H1 (cell line): ENCODE data around the gene MRS2. TPM values are rescaled to one million over a fixed set of nuclear protein-coding genes. Genes with fewer than 3 reads are reported as not detected.

ENCODE experiments used
- CTCF ChIA-PET: fragments of 300-600 bp; sonication (Branson Sonifier 250); formaldehyde crosslinking; loops from one replicate; lab custom pipeline; 2021; ENCODE audit not compliant: partially characterized antibody; lab: Charles Lee
- POLR2A ChIA-PET: fragments of 300-600 bp; sonication (Branson Sonifier 250); formaldehyde crosslinking; loops from one replicate; lab custom pipeline; 2021; ENCODE audit warnings: inconsistent platforms; ENCODE audit not compliant: partially characterized antibody; lab: Charles Lee
- DNase-seq, 2 experiments: peaks; one replicate each; pipeline versions ENCODE4 v3.0.0 to v3.0.0-alpha.2; 2010 to 2022; ENCODE audit warnings: low spot score in 2 of 2, low read depth in 1 of 2, mixed read lengths in 1 of 2
- FAIRE-seq: peaks from 2 replicates; lab custom pipeline; 2011; peaks lifted over from hg19 to GRCh38; lab: Jason Lieb, UNC
- H2AFZ ChIP-seq: 2 replicates; pipeline ENCODE4 v1.8.1; 2012; ENCODE audit warnings: low read length, inconsistent platforms
- H2AK5ac ChIP-seq: 2 replicates; pipeline ENCODE4 v1.6.1; 2013; ENCODE audit warnings: low read depth, low read length
- H2BK120ac ChIP-seq: replicated peaks from 2 replicates; pipeline ENCODE3; 2013; ENCODE audit warnings: low read depth, low read length, inconsistent platforms
- H2BK12ac ChIP-seq: 2 replicates; pipeline ENCODE4 v1.6.1; 2013; ENCODE audit warnings: low read depth, low read length
- H2BK15ac ChIP-seq: 2 replicates; pipeline ENCODE4 v1.6.1; 2013; ENCODE audit warnings: low read length
- H2BK20ac ChIP-seq: 2 replicates; pipeline ENCODE4 v1.6.1; 2013; ENCODE audit warnings: low read length
- H2BK5ac ChIP-seq: 2 replicates; pipeline ENCODE4 v1.6.1; 2013; ENCODE audit warnings: low read depth, low read length
- H3K14ac ChIP-seq: 2 replicates; pipeline ENCODE4 v1.6.1; 2013; ENCODE audit warnings: inconsistent platforms; ENCODE audit not compliant: insufficient read length
- H3K18ac ChIP-seq: 2 replicates; pipeline ENCODE4 v1.6.1; 2013; ENCODE audit warnings: low read length; ENCODE audit errors: extremely low read depth
- H3K23ac ChIP-seq: 2 replicates; pipeline ENCODE4 v1.6.1; 2013; ENCODE audit warnings: inconsistent platforms; ENCODE audit not compliant: insufficient read length
- H3K23me2 ChIP-seq: 2 replicates; pipeline ENCODE4 v1.6.1; 2013; ENCODE audit warnings: low read depth, low read length
- H3K27ac ChIP-seq: 2 replicates; pipeline ENCODE4 v1.6.1; 2011; ENCODE audit warnings: low read depth, low read length, inconsistent platforms
- H3K27me3 ChIP-seq, 4 experiments: replicated peaks in 1 of 4; 1 replicate in 1 of 4; 2 replicates in 3 of 4; pipeline versions ENCODE4 v1.6.1 to v1.8.1; 2011 to 2013; ENCODE audit warnings: low read length in 3 of 4, mild to moderate bottlenecking in 3 of 4, inconsistent platforms in 2 of 4, mixed read lengths in 2 of 4, moderate library complexity in 1 of 4; ENCODE audit not compliant: control insufficient read depth in 3 of 4, insufficient read depth in 3 of 4; ENCODE audit errors: extremely low read depth in 1 of 4
- H3K36me3 ChIP-seq, 4 experiments: 2 replicates each; pipeline versions ENCODE4 v1.6.1 to v1.8.1; 2011 to 2013; ENCODE audit warnings: mild to moderate bottlenecking in 4 of 4, low read length in 3 of 4, moderate library complexity in 2 of 4, control low read depth in 1 of 4, inconsistent platforms in 1 of 4; ENCODE audit not compliant: insufficient read depth in 4 of 4, control insufficient read depth in 2 of 4
- H3K4ac ChIP-seq: replicated peaks from 2 replicates; pipeline ENCODE3; 2013; ENCODE audit warnings: low read length, low read depth, mixed read lengths, inconsistent platforms; ENCODE audit not compliant: insufficient read length
- H3K4me1 ChIP-seq, 4 experiments: replicated peaks in 1 of 4; 1 replicate in 1 of 4; 2 replicates in 3 of 4; pipeline versions ENCODE4 v1.6.1 to v1.8.1; 2011 to 2013; ENCODE audit warnings: low read length in 3 of 4, inconsistent platforms in 2 of 4, mixed read lengths in 1 of 4; ENCODE audit not compliant: insufficient read depth in 4 of 4, control insufficient read depth in 3 of 4
- H3K4me2 ChIP-seq, 2 experiments: 2 replicates each; pipeline versions ENCODE4 v1.6.1 to v1.8.1; 2011 to 2013; ENCODE audit warnings: low read depth in 2 of 2, low read length in 2 of 2, control low read depth in 1 of 2, inconsistent platforms in 1 of 2, mild to moderate bottlenecking in 1 of 2; ENCODE audit not compliant: insufficient read depth in 1 of 2
- H3K4me3 ChIP-seq, 4 experiments: fragments of 200-600, 300-600 bp in 1 of 4; sonication (generic), shearing (Covaris generic), sonication (Bioruptor Twin) in 1 of 4; 2 replicates each; pipeline versions ENCODE4 v1.5.1 to v1.8.1; 2011 to 2016; ENCODE audit warnings: low read length in 4 of 4, low read depth in 3 of 4, control low read depth in 2 of 4, inconsistent platforms in 2 of 4, mild to moderate bottlenecking in 2 of 4, mixed read lengths in 1 of 4, moderate library complexity in 1 of 4; ENCODE audit not compliant: insufficient read depth in 2 of 4; ENCODE audit errors: extremely low read depth in 1 of 4
- H3K56ac ChIP-seq: replicated peaks from 2 replicates; pipeline ENCODE3; 2013; ENCODE audit warnings: low read depth, mild to moderate bottlenecking, mixed read lengths, low read length, inconsistent platforms; ENCODE audit not compliant: insufficient read length
- H3K79me1 ChIP-seq: 2 replicates; pipeline ENCODE4 v1.6.1; 2013; ENCODE audit warnings: low read depth, low read length, control low read depth
- H3K79me2 ChIP-seq, 2 experiments: 2 replicates each; pipeline versions ENCODE4 v1.6.1 to v1.8.1; 2012 to 2013; ENCODE audit warnings: low read length in 2 of 2, mild to moderate bottlenecking in 2 of 2, inconsistent platforms in 1 of 2; ENCODE audit not compliant: insufficient read depth in 2 of 2, control insufficient read depth in 1 of 2
- H3K9ac ChIP-seq, 4 experiments: replicated peaks in 1 of 4; 1 replicate in 1 of 4; 2 replicates in 3 of 4; pipeline versions ENCODE4 v1.6.1 to v1.8.1; 2011 to 2013; ENCODE audit warnings: low read depth in 3 of 4, low read length in 3 of 4, control low read depth in 2 of 4, mild to moderate bottlenecking in 2 of 4, moderate library complexity in 2 of 4, inconsistent platforms in 1 of 4; ENCODE audit errors: extremely low read depth in 1 of 4
- H3K9me3 ChIP-seq, 2 experiments: 2 replicates each; pipeline versions ENCODE4 v1.6.1 to v1.8.1; 2012 to 2013; ENCODE audit warnings: mild to moderate bottlenecking in 2 of 2, moderate library complexity in 2 of 2, control low read depth in 1 of 2, inconsistent platforms in 1 of 2, low read depth in 1 of 2, low read length in 1 of 2, mixed read lengths in 1 of 2; ENCODE audit not compliant: insufficient read depth in 2 of 2
- H4K20me1 ChIP-seq, 2 experiments: replicated peaks in 1 of 2; 2 replicates each; pipeline versions ENCODE3 to v1.8.1; 2011 to 2013; ENCODE audit warnings: inconsistent platforms in 2 of 2, low read length in 2 of 2, mild to moderate bottlenecking in 1 of 2; ENCODE audit not compliant: insufficient read depth in 2 of 2, control insufficient read depth in 1 of 2
- H4K5ac ChIP-seq: 2 replicates; pipeline ENCODE4 v1.6.1; 2013; ENCODE audit warnings: low read length, low read depth, mixed read lengths, inconsistent platforms; ENCODE audit not compliant: insufficient read length
- H4K8ac ChIP-seq: 2 replicates; pipeline ENCODE4 v1.8.0; 2013; ENCODE audit warnings: mild to moderate bottlenecking, moderate library complexity, low read length, inconsistent platforms; ENCODE audit not compliant: insufficient read depth; ENCODE audit errors: extremely low read depth
- H4K91ac ChIP-seq: replicated peaks from 2 replicates; pipeline ENCODE3; 2013; ENCODE audit warnings: low read length, mixed read lengths, inconsistent platforms; ENCODE audit not compliant: insufficient read length
- BCL11A ChIP-seq, 2 experiments: IDR thresholded peaks; one replicate each; pipeline ENCODE4 v1.6.1; 2011; ENCODE audit warnings: low read depth in 2 of 2, low read length in 2 of 2, mild to moderate bottlenecking in 2 of 2
- KDM4A ChIP-seq: IDR thresholded peaks from one replicate; pipeline ENCODE4 v1.7.1; 2012; ENCODE audit warnings: low read depth, mild to moderate bottlenecking, moderate library complexity, low read length, inconsistent platforms; ENCODE audit not compliant: severe bottlenecking
- RNF2 ChIP-seq: fragments of 200-900, 300-1000 bp; sonication (generic); IDR thresholded peaks from 2 replicates; pipeline ENCODE4 v1.7.1; 2016; ENCODE audit warnings: borderline replicate concordance, low read depth, mild to moderate bottlenecking, antibody characterized with exemption, low read length; ENCODE audit not compliant: poor library complexity, severe bottlenecking; ENCODE audit errors: missing control alignments
- SIN3A ChIP-seq, 2 experiments: IDR thresholded peaks in 1 of 2; conservative IDR thresholded peaks in 1 of 2; 2 replicates each; pipeline ENCODE4 v1.6.1; 2011 to 2012; ENCODE audit warnings: low read length in 2 of 2, improper control_type of control experiment in 1 of 2, low read depth in 1 of 2, mild to moderate bottlenecking in 1 of 2
- SP1 ChIP-seq: IDR thresholded peaks from 2 replicates; pipeline ENCODE4 v1.6.1; 2011; ENCODE audit warnings: low read depth, low read length
- TEAD4 ChIP-seq: IDR thresholded peaks from 2 replicates; pipeline ENCODE4 v1.6.1; 2012; ENCODE audit warnings: low read depth, low read length, inconsistent platforms, mixed read lengths
- WGBS, 2 experiments: shearing (Covaris generic) in 1 of 2; methylation state at CpG; one replicate each; pipeline versions ENCODE4 v1.1.6 to v1.1.7; 2013 to 2015; ENCODE audit warnings: low lambda C conversion rate in 2 of 2, mixed read lengths in 2 of 2, inconsistent platforms in 1 of 2, low coverage in 1 of 2, missing lambda C conversion rate in 1 of 2; ENCODE audit not compliant: insufficient replicate concordance in 2 of 2, insufficient coverage in 1 of 2, insufficient read length in 1 of 2; ENCODE audit errors: extremely low coverage in 1 of 2, missing lambda C conversion rate in 1 of 2; 5-methylcytosine and 5-hydroxymethylcytosine counted together
- polyA plus RNA-seq, 7 experiments: library from polyadenylated mRNA; depleted of rRNA in 3 of 7; stranded (reverse) in 5 of 7; unstranded in 2 of 7; fragments of >200 nt in 5 of 7; fragments of 200-250 nt in 2 of 7; gene quantifications; 1 replicate in 5 of 7; 2 replicates in 1 of 7; 4 replicates in 1 of 7; pipeline versions ENCODE4 v1.2.1 to v1.2.3, GENCODE V29; 2011 to 2013; ENCODE audit warnings: missing spikeins in 2 of 7, mixed read lengths in 2 of 7
- total RNA-seq: library from RNA; stranded (reverse); fragmentation: NEBNext Ultra II Directional; extraction: Animal tissue kit (Norgen Biotek cat#: 25700); gene quantifications from 2 replicates; pipeline ENCODE4 v1.2.1, GENCODE V29; 2021

Gene MRS2
- total and polyA plus RNA-seq, 2 of the 8 experiments (the other 6 are each of a cell fraction or from before 2014, with no cell fraction given), result 51.2 to 67.5 TPM

DNA sequence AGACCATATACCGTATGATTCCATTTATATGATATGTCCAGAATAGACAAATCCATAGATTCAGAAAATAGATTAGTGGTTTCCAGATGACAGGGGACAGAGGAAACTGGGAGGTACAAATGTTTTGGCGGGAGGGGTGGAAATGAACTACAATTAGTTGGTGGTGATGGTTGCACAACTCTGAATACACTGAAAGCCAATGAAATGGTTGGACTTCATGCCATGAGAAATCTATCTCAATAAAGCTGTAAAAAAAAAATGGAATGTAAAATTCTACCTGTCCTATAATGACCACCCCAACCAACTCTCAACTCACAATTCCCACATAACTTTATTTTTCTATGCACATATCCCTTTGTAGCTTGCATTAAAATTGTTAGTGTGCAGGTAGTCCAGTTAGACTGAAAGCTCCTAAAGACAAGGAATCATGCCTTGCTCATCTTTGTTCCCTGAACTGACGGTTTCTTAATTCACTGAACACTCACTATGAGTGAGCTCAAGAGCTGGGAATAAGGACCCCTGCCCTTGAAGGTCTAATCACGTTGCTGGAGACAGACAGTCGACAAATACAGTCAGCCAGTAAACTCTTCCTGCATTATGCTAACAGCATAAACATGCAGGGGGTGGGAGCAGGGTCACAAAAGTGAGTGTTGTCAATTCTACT lies 46.3 kb upstream of the MRS2 start:
- no peak overlapping the region for H2BK15ac ChIP-seq
- no peak overlapping the region for H2BK20ac ChIP-seq
- H3K4me2 ChIP-seq, result no peak overlapping the region
- no peak overlapping the region for H3K23ac ChIP-seq
- H2BK5ac ChIP-seq, result no peak overlapping the region
- peaks cover 4% of the 10 kb centered on the region for H3K23me2 ChIP-seq
- H4K8ac ChIP-seq, result no peak overlapping the region
- POLR2A ChIA-PET, result interaction anchor here (0.8 kb wide), 1 partner anchor 42 kb away, joined by 3 read pairs; no protein-coding TSS in a partner anchor
- no peak overlapping the region for H3K18ac ChIP-seq
- no peak overlapping the region for H4K91ac ChIP-seq
- no peaks in the 10 kb centered on the region for H3K79me2 ChIP-seq
- H3K4ac ChIP-seq, result no peak overlapping the region
- peaks cover 0 to 3% (median 1%) of the 10 kb centered on the region in 4 experiments; a peak in 2 of 7 replicates for H3K4me1 ChIP-seq
- H3K56ac ChIP-seq, result no peak overlapping the region
- CTCF ChIA-PET, result interaction anchor here (0.7 to 1.5 kb wide), 3 partner anchors 73 to 266 kb away, joined by 3 to 8 read pairs (median 4); no protein-coding TSS in a partner anchor
- H3K14ac ChIP-seq, result no peak overlapping the region
- H3K27me3 ChIP-seq, result no peaks in the 10 kb centered on the region
- no peak overlapping the region for H4K5ac ChIP-seq
- no peak for DNase-seq
- H3K36me3 ChIP-seq, result no peaks in the 10 kb centered on the region
- no peak overlapping the region for H2BK120ac ChIP-seq
- H3K4me3 ChIP-seq, result no peak overlapping the region
- H2AK5ac ChIP-seq, result no peak overlapping the region
- WGBS, 2 experiments, result 85% methylated on average over 5 of the region's 5 CpGs; no CpG with 5 or more reads in 1 of the 2 experiments
- no peaks in the 10 kb centered on the region for H3K79me1 ChIP-seq
- no peak for FAIRE-seq
- no peaks in the 10 kb centered on the region; a peak in 1 of 4 replicates for H3K9me3 ChIP-seq
- H3K9ac ChIP-seq, result no peak overlapping the region
- H2BK12ac ChIP-seq, result no peak overlapping the region
- no peak overlapping the region for H3K27ac ChIP-seq
- no peaks in the 10 kb centered on the region for H4K20me1 ChIP-seq
- H2AFZ ChIP-seq, result no peak overlapping the region
- TF ChIP-seq BCL11A (IDR thresholded peaks at IDR 0.05; ENCODE audit: low read depth in 2 of 2, low read length in 2 of 2) (no peak), TEAD4 (no peak), RNF2 (no peak), KDM4A (no peak), SIN3A (conservative IDR thresholded peaks at IDR 0.05 in 1 of 2, IDR thresholded peaks at IDR 0.05 in 1 of 2; ENCODE audit: low read depth in 1 of 2, low read length in 2 of 2) (no peak), SP1 (no peak)
